ENCODE results near the gene ZDHHC23.

The ZDHHC23 gene

GRCh38 chr3:113954091-113954685 lies 6.4 kb downstream of the ZDHHC23 start:
- Histone ChIP-seq H2AFZ (ENCODE audit: low read depth, low read length) (no peak overlapping the region), H3K36me3 (ENCODE audit: insufficient read depth, low read length) (no peaks in the 10 kb centered on the region), H3K9me3 (ENCODE audit: low read length) (no peaks in the 10 kb centered on the region), H3K4me1 (ENCODE audit: insufficient read depth, low read length) (no peaks in the 10 kb centered on the region), H3K4me3 (ENCODE audit: low read length) (no peak overlapping the region), H3K27me3 (ENCODE audit: insufficient read depth, low read length) (no peaks in the 10 kb centered on the region)

GRCh38 chr3:113963879-113964278 lies 16.1 kb downstream of the ZDHHC23 start:
- Histone ChIP-seq H3K4me3 (ENCODE audit: low read length) (no peak overlapping the region), H3K9me3 (ENCODE audit: low read length) (no peaks in the 10 kb centered on the region), H3K4me1 (ENCODE audit: insufficient read depth, low read length) (no peaks in the 10 kb centered on the region), H3K36me3 (ENCODE audit: insufficient read depth, low read length) (no peaks in the 10 kb centered on the region), H3K27me3 (ENCODE audit: insufficient read depth, low read length) (no peaks in the 10 kb centered on the region), H2AFZ (ENCODE audit: low read depth, low read length) (no peak overlapping the region)

GRCh38 chr3:113966172-113966571 lies 18.4 kb downstream of the ZDHHC23 start:
- Histone ChIP-seq H3K9me3 (ENCODE audit: low read length) (no peaks in the 10 kb centered on the region), H3K4me3 (ENCODE audit: low read length) (no peak overlapping the region), H3K4me1 (ENCODE audit: insufficient read depth, low read length) (no peaks in the 10 kb centered on the region), H3K27me3 (ENCODE audit: insufficient read depth, low read length) (no peaks in the 10 kb centered on the region), H3K36me3 (ENCODE audit: insufficient read depth, low read length) (no peaks in the 10 kb centered on the region), H2AFZ (ENCODE audit: low read depth, low read length) (no peak overlapping the region)

GRCh38 chr3:113968986-113969385 lies 21.2 kb downstream of the ZDHHC23 start:
- H3K4me1 ChIP-seq (ENCODE audit: insufficient read depth, low read length) = no peaks in the 10 kb centered on the region

GRCh38 chr3:113977822-113978221 lies 30.0 kb downstream of the ZDHHC23 start:
- Histone ChIP-seq H3K9me3 (ENCODE audit: low read length) (peaks cover 4% of the 10 kb centered on the region), H3K4me1 (ENCODE audit: insufficient read depth, low read length) (peaks cover 9% of the 10 kb centered on the region), H3K27me3 (ENCODE audit: insufficient read depth, low read length) (no peaks in the 10 kb centered on the region), H3K4me3 (ENCODE audit: low read length) (no peak overlapping the region), H3K36me3 (ENCODE audit: insufficient read depth, low read length) (peaks cover 13% of the 10 kb centered on the region), H2AFZ (ENCODE audit: low read depth, low read length) (no peak overlapping the region)

More at GRCh38 chr3:113968986-113969385, 21.2 kb downstream of the ZDHHC23 start:
- Histone ChIP-seq H2AFZ (ENCODE audit: low read depth, low read length) (no peak overlapping the region), H3K36me3 (ENCODE audit: insufficient read depth, low read length) (no peaks in the 10 kb centered on the region), H3K9me3 (ENCODE audit: low read length) (peaks cover 4% of the 10 kb centered on the region), H3K27me3 (ENCODE audit: insufficient read depth, low read length) (no peaks in the 10 kb centered on the region), H3K4me3 (ENCODE audit: low read length) (no peak overlapping the region)

- Histone ChIP-seq H3K36me3 (ENCODE audit: insufficient read depth, low read length) (peaks cover 13% of the 10 kb centered on the region), H3K27me3 (ENCODE audit: insufficient read depth, low read length) (no peaks in the 10 kb centered on the region), H3K4me3 (ENCODE audit: low read length) (no peak overlapping the region), H3K4me1 (ENCODE audit: insufficient read depth, low read length) (peaks cover 9% of the 10 kb centered on the region), H3K9me3 (ENCODE audit: low read length) (no peaks in the 10 kb centered on the region), H2AFZ (ENCODE audit: low read depth, low read length) (no peak overlapping the region)
Observed at GRCh38 chr3:113979916-113980315, 32.1 kb downstream of the ZDHHC23 start.

GRCh38 chr3:113981803-113982202 lies 34.0 kb downstream of the ZDHHC23 start:
- no peaks in the 10 kb centered on the region for H3K27me3 ChIP-seq (ENCODE audit: insufficient read depth, low read length)
- peaks cover 1% of the 10 kb centered on the region for H3K9me3 ChIP-seq (ENCODE audit: low read length)
- H3K36me3 ChIP-seq (ENCODE audit: insufficient read depth, low read length) = peaks cover 11% of the 10 kb centered on the region
- H3K4me1 ChIP-seq (ENCODE audit: insufficient read depth, low read length) = peaks cover 9% of the 10 kb centered on the region
- no peak overlapping the region for H2AFZ ChIP-seq (ENCODE audit: low read depth, low read length)
- H3K4me3 ChIP-seq (ENCODE audit: low read length) = no peak overlapping the region

GRCh38 chr3:113983544-113983943 lies 35.7 kb downstream of the ZDHHC23 start:
- Histone ChIP-seq H3K4me1 (ENCODE audit: insufficient read depth, low read length) (peaks cover 9% of the 10 kb centered on the region), H3K9me3 (ENCODE audit: low read length) (peaks cover 2% of the 10 kb centered on the region), H3K4me3 (ENCODE audit: low read length) (no peak overlapping the region), H3K27me3 (ENCODE audit: insufficient read depth, low read length) (no peaks in the 10 kb centered on the region), H2AFZ (ENCODE audit: low read depth, low read length) (no peak overlapping the region), H3K36me3 (ENCODE audit: insufficient read depth, low read length) (peaks cover 5% of the 10 kb centered on the region)

- Histone ChIP-seq H3K9me3 (ENCODE audit: low read length) (peaks cover 2% of the 10 kb centered on the region), H3K27me3 (ENCODE audit: insufficient read depth, low read length) (no peaks in the 10 kb centered on the region), H3K4me1 (ENCODE audit: insufficient read depth, low read length) (peaks cover 9% of the 10 kb centered on the region), H2AFZ (ENCODE audit: low read depth, low read length) (no peak overlapping the region), H3K4me3 (ENCODE audit: low read length) (no peak overlapping the region), H3K36me3 (ENCODE audit: insufficient read depth, low read length) (no peaks in the 10 kb centered on the region)
Observed at GRCh38 chr3:113985541-113985940, 37.7 kb downstream of the ZDHHC23 start.

- Histone ChIP-seq H3K36me3 (ENCODE audit: insufficient read depth, low read length) (peaks cover 19% of the 10 kb centered on the region), H2AFZ (ENCODE audit: low read depth, low read length) (no peak overlapping the region), H3K4me3 (ENCODE audit: low read length) (no peak overlapping the region), H3K27me3 (ENCODE audit: insufficient read depth, low read length) (no peaks in the 10 kb centered on the region), H3K9me3 (ENCODE audit: low read length) (peaks cover 10% of the 10 kb centered on the region), H3K4me1 (ENCODE audit: insufficient read depth, low read length) (no peaks in the 10 kb centered on the region)
Observed at GRCh38 chr3:114005481-114005880, 57.7 kb downstream of the ZDHHC23 start.

GRCh38 chr3:114011059-114011797 lies 63.4 kb downstream of the ZDHHC23 start:
- Histone ChIP-seq H3K36me3 (ENCODE audit: insufficient read depth, low read length) (no peaks in the 10 kb centered on the region), H3K27me3 (ENCODE audit: insufficient read depth, low read length) (no peaks in the 10 kb centered on the region), H3K9me3 (ENCODE audit: low read length) (peaks cover under 1% of the 10 kb centered on the region), H3K4me1 (ENCODE audit: insufficient read depth, low read length) (no peaks in the 10 kb centered on the region), H2AFZ (ENCODE audit: low read depth, low read length) (no peak overlapping the region), H3K4me3 (ENCODE audit: low read length) (no peak overlapping the region)

All from neuron (in vitro differentiated cells).